C4-2B (cell line): ENCODE results near the gene TPPP.

Source experiments
- H3K27ac ChIP-seq: fragments of 450-650 bp; 2 replicates; pipeline ENCODE4 v1.5.1; 2017
- ZFX ChIP-seq: fragments of 450-650 bp; IDR thresholded peaks from 2 replicates; pipeline ENCODE4 v1.6.1; 2017
- TF ChIP-seq, protein P1 (sequence below): fragments of 450-650 bp; conservative IDR thresholded peaks from 2 replicates; pipeline ENCODE4 v1.5.1; 2017; ENCODE audit warnings: mild to moderate bottlenecking

TPPP gene

DNA sequence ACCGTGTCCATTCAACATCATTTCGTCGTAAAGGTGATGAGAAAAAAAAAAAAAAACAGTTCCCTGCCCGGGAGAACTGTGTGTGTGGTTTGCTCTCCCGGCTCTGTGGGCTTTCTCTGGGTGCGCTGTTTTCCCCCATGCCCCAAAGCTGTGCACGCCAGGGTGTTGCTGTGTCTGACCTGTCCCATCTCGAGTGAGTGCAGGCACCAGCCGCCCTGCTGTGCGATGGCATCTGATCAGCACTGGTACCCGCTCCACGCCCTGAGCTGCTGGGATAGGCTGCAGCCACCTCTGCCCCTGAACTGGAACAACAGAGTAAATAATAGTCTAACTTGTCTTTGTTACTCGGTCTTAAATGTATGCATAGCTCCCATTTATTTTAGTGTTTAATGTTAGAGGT lies 47.7 kb downstream of the TPPP start:
- H3K27ac ChIP-seq = no peak overlapping the region
- no peak for TF ChIP-seq ZFX
- TF ChIP-seq, protein P1, sequence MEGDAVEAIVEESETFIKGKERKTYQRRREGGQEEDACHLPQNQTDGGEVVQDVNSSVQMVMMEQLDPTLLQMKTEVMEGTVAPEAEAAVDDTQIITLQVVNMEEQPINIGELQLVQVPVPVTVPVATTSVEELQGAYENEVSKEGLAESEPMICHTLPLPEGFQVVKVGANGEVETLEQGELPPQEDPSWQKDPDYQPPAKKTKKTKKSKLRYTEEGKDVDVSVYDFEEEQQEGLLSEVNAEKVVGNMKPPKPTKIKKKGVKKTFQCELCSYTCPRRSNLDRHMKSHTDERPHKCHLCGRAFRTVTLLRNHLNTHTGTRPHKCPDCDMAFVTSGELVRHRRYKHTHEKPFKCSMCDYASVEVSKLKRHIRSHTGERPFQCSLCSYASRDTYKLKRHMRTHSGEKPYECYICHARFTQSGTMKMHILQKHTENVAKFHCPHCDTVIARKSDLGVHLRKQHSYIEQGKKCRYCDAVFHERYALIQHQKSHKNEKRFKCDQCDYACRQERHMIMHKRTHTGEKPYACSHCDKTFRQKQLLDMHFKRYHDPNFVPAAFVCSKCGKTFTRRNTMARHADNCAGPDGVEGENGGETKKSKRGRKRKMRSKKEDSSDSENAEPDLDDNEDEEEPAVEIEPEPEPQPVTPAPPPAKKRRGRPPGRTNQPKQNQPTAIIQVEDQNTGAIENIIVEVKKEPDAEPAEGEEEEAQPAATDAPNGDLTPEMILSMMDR = no peak

DNA sequence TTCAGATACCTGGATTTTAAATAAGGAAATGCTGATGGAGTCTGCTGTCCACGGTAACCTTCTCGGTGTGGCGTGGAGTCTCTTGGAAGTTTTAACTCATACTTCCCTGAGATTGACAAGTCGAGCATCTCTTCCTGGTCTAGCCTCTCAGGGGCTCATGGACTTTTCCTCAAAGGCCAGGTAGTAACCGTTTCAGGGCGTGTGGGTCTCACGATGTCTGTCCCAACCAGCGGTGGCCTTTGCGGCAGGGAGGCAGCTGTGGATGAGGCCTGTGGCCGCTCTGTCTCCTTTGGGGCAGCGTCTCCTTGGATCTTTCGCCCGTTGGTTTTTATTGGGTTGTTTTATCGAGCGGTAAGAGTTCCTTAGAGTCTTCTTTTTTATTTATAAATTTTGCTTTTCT lies 48.2 kb downstream of the TPPP start:
- H3K27ac ChIP-seq = no peak overlapping the region
- TF ChIP-seq, protein P1 = no peak
- no peak for TF ChIP-seq ZFX

DNA sequence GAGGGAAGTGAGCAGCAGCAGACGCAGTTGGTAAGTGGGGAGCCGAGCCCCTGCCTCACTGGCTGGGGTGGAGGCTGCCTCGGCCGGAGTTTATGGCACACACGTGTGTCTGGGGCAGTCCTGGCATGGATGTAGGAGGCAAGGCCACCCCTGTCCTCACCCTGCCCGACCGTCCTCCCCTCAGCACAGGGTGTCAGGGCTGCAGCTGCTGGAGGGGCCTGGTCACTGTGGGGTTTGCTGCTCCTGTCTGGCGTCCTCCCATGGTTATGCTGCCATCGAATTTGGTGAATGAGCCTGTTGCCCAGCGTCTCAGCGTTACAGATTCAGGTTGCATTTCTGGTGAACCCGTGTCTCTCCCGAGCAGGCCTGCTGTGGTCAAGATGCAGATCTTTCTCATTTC lies 48.6 kb downstream of the TPPP start:
- no peak for TF ChIP-seq ZFX
- TF ChIP-seq, protein P1 = no peak
- no peak overlapping the region for H3K27ac ChIP-seq

DNA sequence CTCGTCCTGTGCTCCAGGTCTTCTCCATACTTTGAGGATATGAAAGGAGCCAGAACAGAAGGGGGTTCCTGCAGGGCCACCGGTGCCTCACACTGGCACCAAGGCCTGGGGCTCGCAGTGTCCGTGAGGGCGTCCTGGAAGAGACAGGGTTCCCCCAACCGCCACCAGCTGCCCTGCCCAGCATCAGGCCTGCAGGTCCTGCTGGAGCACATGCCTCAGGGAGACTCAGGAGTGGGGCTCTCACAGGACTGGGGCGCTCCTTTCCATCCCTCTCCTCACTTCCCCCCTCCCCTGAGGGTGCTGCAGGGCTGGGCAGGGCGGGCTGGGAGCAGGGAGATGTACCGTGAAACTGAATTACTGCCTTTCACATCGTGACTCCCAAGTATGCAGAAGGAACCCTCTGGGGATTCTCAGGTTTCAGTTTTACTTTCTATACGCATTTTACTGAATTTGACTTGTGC lies 49.3 kb downstream of the TPPP start:
- no peak overlapping the region for H3K27ac ChIP-seq
- TF ChIP-seq, protein P1 = no peak
- TF ChIP-seq ZFX = no peak

DNA sequence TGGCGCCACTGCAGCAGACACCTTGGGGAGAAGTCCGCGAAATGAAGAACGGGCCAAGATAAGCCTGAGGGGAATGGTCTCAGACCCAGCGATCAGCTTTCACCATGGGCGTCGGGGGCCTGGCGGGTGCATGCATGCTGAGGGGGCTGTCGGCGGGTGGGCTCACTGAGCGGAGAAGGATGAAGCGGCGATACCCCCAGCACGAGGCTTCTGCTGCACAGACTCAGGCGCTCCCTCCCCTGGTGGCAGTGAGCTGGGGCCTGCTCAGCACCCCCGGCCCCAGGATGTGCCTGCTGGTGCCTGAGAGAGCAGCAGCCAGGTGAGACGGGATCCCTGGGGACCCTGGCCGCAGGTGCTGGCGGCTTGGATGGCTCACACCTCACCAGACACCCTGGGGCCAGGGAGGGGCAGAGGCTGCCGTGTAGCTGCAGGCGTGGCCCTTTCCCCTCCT lies 49.8 kb downstream of the TPPP start:
- no peak overlapping the region for H3K27ac ChIP-seq
- TF ChIP-seq, protein P1 = no peak
- TF ChIP-seq ZFX = no peak

DNA sequence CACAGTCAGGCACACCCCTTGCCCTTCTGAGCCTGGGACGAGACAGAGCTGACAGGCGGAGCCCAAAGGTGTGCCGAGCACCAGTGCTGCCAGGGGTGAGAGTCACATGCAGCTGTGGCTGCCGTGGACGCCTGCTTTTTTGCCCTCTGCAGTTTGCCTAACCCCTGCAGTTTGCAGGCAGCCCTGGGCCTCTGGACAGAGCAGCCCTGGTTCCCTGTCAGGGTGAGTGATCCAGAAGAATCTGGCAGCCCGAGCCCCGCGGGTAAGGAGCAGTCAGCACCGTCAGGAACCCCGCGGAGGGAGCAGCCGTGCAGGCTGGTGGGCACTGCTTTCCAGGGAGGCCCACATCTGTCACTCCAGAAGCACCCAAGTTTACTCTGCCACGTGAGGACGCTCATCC lies 50.7 kb downstream of the TPPP start:
- TF ChIP-seq ZFX = no peak
- TF ChIP-seq, protein P1 = no peak

DNA sequence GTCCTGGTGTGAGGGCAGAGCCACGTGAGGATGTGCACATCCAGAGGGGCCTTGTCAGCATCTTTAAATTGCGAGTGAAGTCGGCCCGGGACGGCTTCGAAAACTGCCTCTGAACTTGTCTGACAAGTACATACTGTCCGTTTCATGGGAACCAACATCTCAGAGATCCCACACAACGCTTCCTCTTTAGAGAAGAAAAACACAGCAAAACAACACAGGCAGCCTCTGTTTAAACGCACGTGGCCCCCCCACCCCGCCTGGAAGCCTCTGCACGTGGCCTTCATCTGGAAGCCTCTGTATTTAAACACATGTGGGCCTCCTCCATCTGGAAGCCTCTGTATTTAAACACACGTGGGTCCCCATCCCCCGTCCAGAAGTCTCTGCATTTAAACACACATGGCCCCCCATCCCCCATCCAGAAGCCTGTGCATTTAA lies 51.8 kb downstream of the TPPP start:
- H3K27ac ChIP-seq = no peak overlapping the region
- TF ChIP-seq, protein P1 = no peak
- TF ChIP-seq ZFX = no peak

More for the DNA sequence above, 50.7 kb downstream of the TPPP start:
- no peak overlapping the region for H3K27ac ChIP-seq
